Neural crest cell (in vitro differentiated cells): ENCODE results near the gene STAC2. TPM values are rescaled to one million over a fixed set of nuclear protein-coding genes. Genes with fewer than 3 reads are reported as not detected.
A peak's percentile ranks its signal among the peaks of the same experiment; 100 is the strongest.

ENCODE experiments used
- DNase-seq: peaks from one replicate; pipeline ENCODE4 v3.0.0; 2021; ENCODE audit warnings: low read depth, mixed read lengths, low spot score
- H3K27ac Mint-ChIP-seq: one replicate; pipeline ENCODE4 v1.8.0; 2021; ENCODE audit warnings: mild to moderate bottlenecking, mixed read lengths; ENCODE audit not compliant: unreplicated experiment
- H3K27me3 Mint-ChIP-seq: 2 replicates; pipeline ENCODE4 v1.8.0; 2021; ENCODE audit warnings: low read depth, mild to moderate bottlenecking, mixed read lengths
- H3K36me3 Mint-ChIP-seq: 2 replicates; pipeline ENCODE4 v1.8.0; 2021; ENCODE audit warnings: low read depth, mild to moderate bottlenecking, mixed read lengths
- H3K4me1 Mint-ChIP-seq: 2 replicates; pipeline ENCODE4 v1.8.0; 2021; ENCODE audit warnings: mixed read lengths
- H3K4me3 Mint-ChIP-seq: one replicate; pipeline ENCODE4 v1.8.0; 2021; ENCODE audit warnings: mild to moderate bottlenecking, mixed read lengths
- H3K9me3 Mint-ChIP-seq: 2 replicates; pipeline ENCODE4 v1.8.0; 2021; ENCODE audit warnings: mixed read lengths
- CTCF ChIP-seq: fragments of 200-600 bp; sonication (generic); conservative IDR thresholded peaks from 2 replicates; pipeline ENCODE4 v1.5.0; 2021; ENCODE audit warnings: antibody characterized with exemption, mild to moderate bottlenecking
- long read RNA-seq: library from polyadenylated mRNA; unstranded; transcript quantifications from one replicate; pipeline ENCODE4 v2.0.0, GENCODE V29; 2020
- total RNA-seq: library from RNA; stranded (reverse); gene quantifications from 2 replicates; pipeline ENCODE4 v1.2.1, GENCODE V29; 2021

The STAC2 gene
- 1.0 and 1.2 TPM in 2 replicates for total RNA-seq
- long read RNA-seq: 0 reads

- Mint-ChIP-seq H3K4me3 (peak within 1 kb of the TSS; percentile 81), H3K4me1 (peaks cover 15% of the 10 kb centered on the region), H3K27ac (no peak within 1 kb of the TSS), H3K9me3 (no peaks in the 10 kb centered on the region), H3K36me3 (no peaks in the 10 kb centered on the region), H3K27me3 (peaks cover 57% of the 10 kb centered on the region)
- no peak for TF ChIP-seq CTCF
- DNase-seq: no peak
Measured at GRCh38 chr17:39225308-39225958, at the start of gene STAC2. Gene STAC2 (minus strand): TSS chr17:39225945. CDS start chr17:39225502, 443 bp downstream.

GRCh38 chr17:39271546-39271945 is 45.8 kb upstream of the STAC2 start:
- Mint-ChIP-seq H3K4me1 (no peaks in the 10 kb centered on the region), H3K4me3 (no peak overlapping the region), H3K27ac (no peak overlapping the region), H3K27me3 (no peaks in the 10 kb centered on the region), H3K9me3 (no peaks in the 10 kb centered on the region), H3K36me3 (no peaks in the 10 kb centered on the region)
- TF ChIP-seq CTCF: no peak
- DNase-seq: no peak

- no peaks in the 10 kb centered on the region for H3K27me3 Mint-ChIP-seq
- H3K36me3 Mint-ChIP-seq: no peaks in the 10 kb centered on the region
- no peak for DNase-seq
- peak; percentile 47 for TF ChIP-seq CTCF
- no peaks in the 10 kb centered on the region for H3K9me3 Mint-ChIP-seq
- no peak overlapping the region for H3K4me3 Mint-ChIP-seq
- H3K27ac Mint-ChIP-seq: no peak overlapping the region
- no peaks in the 10 kb centered on the region for H3K4me1 Mint-ChIP-seq
Measured at GRCh38 chr17:39270923-39271322, 45.2 kb upstream of the STAC2 start.

GRCh38 chr17:39264119-39264518 is 38.4 kb upstream of the STAC2 start:
- DNase-seq: no peak
- H3K4me3 Mint-ChIP-seq: no peak overlapping the region
- H3K27me3 Mint-ChIP-seq: no peaks in the 10 kb centered on the region
- no peak overlapping the region for H3K27ac Mint-ChIP-seq
- no peaks in the 10 kb centered on the region for H3K9me3 Mint-ChIP-seq
- no peak for TF ChIP-seq CTCF
- H3K4me1 Mint-ChIP-seq: no peaks in the 10 kb centered on the region
- peaks cover 5% of the 10 kb centered on the region for H3K36me3 Mint-ChIP-seq

- Mint-ChIP-seq H3K4me3 (no peak overlapping the region), H3K27ac (no peak overlapping the region), H3K27me3 (no peaks in the 10 kb centered on the region), H3K9me3 (no peaks in the 10 kb centered on the region), H3K36me3 (peaks cover 5% of the 10 kb centered on the region), H3K4me1 (no peaks in the 10 kb centered on the region)
- DNase-seq: no peak
- TF ChIP-seq CTCF: peak; percentile 38
Measured at GRCh38 chr17:39261286-39261685, 35.5 kb upstream of the STAC2 start.
